Panc1 (cell line): ENCODE measurements around the gene POM121L2. TPM values are rescaled to one million over a fixed set of nuclear protein-coding genes. Genes with fewer than 3 reads are reported as not detected.

Experiments
- ATAC-seq: fragments of 200-7000 bp; cut with Tn5 transposase; 2 replicates; pipeline ENCODE4 v1.9.1; 2020; ENCODE audit warnings: mild to moderate bottlenecking, moderate library complexity
- BruUV-seq: library from RNA; stranded (reverse); fragments of 400-500 nt; replicated peaks from 2 replicates; lab custom pipeline; 2021; lab: Mats Ljungman, UMichigan
- CTCF ChIA-PET: fragments of 300-600 bp; sonication (Branson Sonifier 250); formaldehyde crosslinking; loops from one replicate; lab custom pipeline; 2022; ENCODE audit warnings: antibody characterized with exemption; lab: Charles Lee
- POLR2A ChIA-PET: fragments of 300-600 bp; sonication (Branson Sonifier 250); formaldehyde crosslinking; loops from one replicate; lab custom pipeline; 2022; ENCODE audit warnings: antibody characterized with exemption; lab: Charles Lee
- DNase-seq: peaks from one replicate; pipeline ENCODE4 v3.0.0-alpha.2; 2010; ENCODE audit warnings: low read depth, low spot score
- H3K27ac ChIP-seq: 2 replicates; pipeline ENCODE4 v1.5.1; 2011; ENCODE audit warnings: mild to moderate bottlenecking, low read length, inconsistent platforms
- H3K27me3 ChIP-seq: fragments of 200-500 bp; sonication (Bioruptor generic); 2 replicates; pipeline ENCODE4 v1.6.0; 2014; ENCODE audit warnings: low read length, inconsistent platforms; ENCODE audit not compliant: control insufficient read depth, insufficient read depth
- H3K36me3 ChIP-seq: fragments of 200-500 bp; sonication (Bioruptor generic); 2 replicates; pipeline ENCODE4 v1.5.1; 2014; ENCODE audit warnings: inconsistent platforms, mild to moderate bottlenecking, low read length, moderate library complexity; ENCODE audit not compliant: control insufficient read depth, insufficient read depth
- H3K4me1 ChIP-seq: 2 replicates; pipeline ENCODE4 v1.5.1; 2011; ENCODE audit warnings: inconsistent platforms, mild to moderate bottlenecking, low read length, moderate library complexity; ENCODE audit not compliant: control insufficient read depth, insufficient read depth
- H3K4me3 ChIP-seq, 2 experiments: 2 replicates each; pipeline ENCODE4 v1.5.1; 2011 to 2012; ENCODE audit warnings: low read depth in 2 of 2, low read length in 2 of 2, mild to moderate bottlenecking in 2 of 2, inconsistent platforms in 1 of 2, moderate library complexity in 1 of 2
- H3K9me3 ChIP-seq: fragments of 200-500 bp; sonication (Bioruptor generic); 2 replicates; pipeline ENCODE4 v1.5.1; 2014; ENCODE audit warnings: low read depth, mild to moderate bottlenecking, inconsistent platforms, low read length, moderate library complexity; ENCODE audit not compliant: control insufficient read depth, insufficient read depth
- CTCF ChIP-seq: fragments of 450-650 bp; IDR thresholded peaks from 2 replicates; pipeline ENCODE4 v1.5.1; 2017; ENCODE audit warnings: mild to moderate bottlenecking
- POLR2AphosphoS5 ChIP-seq: IDR thresholded peaks from 2 replicates; pipeline ENCODE4 v1.6.1; 2012; ENCODE audit warnings: mild to moderate bottlenecking, low read depth, low read length, moderate library complexity
- REST ChIP-seq, 2 experiments: IDR thresholded peaks; 2 replicates each; pipeline ENCODE4 v1.6.1; 2011 to 2012; ENCODE audit warnings: low read depth in 2 of 2, control low read depth in 1 of 2, low read length in 1 of 2, mild to moderate bottlenecking in 1 of 2, moderate library complexity in 1 of 2; ENCODE audit not compliant: insufficient read depth in 1 of 2
- SIN3A ChIP-seq: IDR thresholded peaks from 2 replicates; pipeline ENCODE4 v1.6.1; 2012; ENCODE audit warnings: low read depth, mild to moderate bottlenecking, low read length, moderate library complexity, borderline replicate concordance; ENCODE audit not compliant: insufficient read depth
- TCF7L2 ChIP-seq: IDR thresholded peaks from 2 replicates; pipeline ENCODE4 v1.6.1; 2011; ENCODE audit warnings: mild to moderate bottlenecking, low read depth, low read length, inconsistent platforms
- in situ Hi-C: cut with HindIII; loops from 2 replicates; pipeline ENCODE4 v1.10.0; 2016; ENCODE audit warnings: low sequenced_read_pairs, low pct_unique_long_range_greater_than_20kb
- intact Hi-C: fragments of 100-400 bp; cut with micrococcal nuclease; formaldehyde crosslinking; loops from one replicate; pipeline ENCODE4 v1.10.0; 2022; ENCODE audit not compliant: unreplicated experiment
- total RNA-seq: library from RNA; stranded (reverse); gene quantifications from one replicate; pipeline ENCODE4 v1.2.1, GENCODE V29; 2021; ENCODE audit not compliant: unreplicated experiment

Gene POM121L2
- total RNA-seq, 1 experiment from 2014 or later: not detected

GRCh38 chr6:27358786-27359185 lies 46.7 kb upstream of the POM121L2 start:
- DNase-seq: no peak
- Histone ChIP-seq H3K4me1 (no peaks in the 10 kb centered on the region), H3K4me3 (no peak overlapping the region), H3K27me3 (no peaks in the 10 kb centered on the region), H3K9me3 (peaks cover 70% of the 10 kb centered on the region), H3K27ac (no peak overlapping the region), H3K36me3 (no peaks in the 10 kb centered on the region)
- ChIA-PET POLR2A (no interaction called here), CTCF (no interaction called here)
- ATAC-seq: no peak
- no TSS peak for BruUV-seq
- in situ Hi-C loops: no loop called here
- TF ChIP-seq TCF7L2: no peak
- TF ChIP-seq SIN3A: no peak
- no peak for TF ChIP-seq POLR2AphosphoS5
- no peak for TF ChIP-seq REST (IDR thresholded peaks at IDR 0.05; ENCODE audit: insufficient read depth in 1 of 2, low read depth in 2 of 2, low read length in 1 of 2)
- TF ChIP-seq CTCF: no peak
- intact Hi-C loops: no loop called here

- no peaks in the 10 kb centered on the region for H3K4me1 ChIP-seq
- POLR2A ChIA-PET: no interaction called here
- ATAC-seq: no peak
These were observed 40.8 kb upstream of the POM121L2 start for GRCh38 chr6:27352850-27353249.

More at GRCh38 chr6:27352850-27353249, 40.8 kb upstream of the POM121L2 start:
- H3K27ac ChIP-seq: no peak overlapping the region
- intact Hi-C loops (no loop called here), in situ Hi-C loops (no loop called here)
- CTCF ChIA-PET: no interaction called here
- DNase-seq: no peak
- no peaks in the 10 kb centered on the region for H3K27me3 ChIP-seq
- H3K36me3 ChIP-seq: no peaks in the 10 kb centered on the region
- no TSS peak for BruUV-seq
- no peak for TF ChIP-seq REST (IDR thresholded peaks at IDR 0.05; ENCODE audit: insufficient read depth in 1 of 2, low read depth in 2 of 2, low read length in 1 of 2)
- TF ChIP-seq POLR2AphosphoS5: no peak
- TF ChIP-seq SIN3A: no peak
- no peak for TF ChIP-seq CTCF
- no peak for TF ChIP-seq TCF7L2
- H3K9me3 ChIP-seq: peaks cover 31% of the 10 kb centered on the region; the same call in 1 of the 2 replicates
- no peak overlapping the region for H3K4me3 ChIP-seq
